IPS-18a (cell line): ENCODE data around the gene ADCY2.

Source experiments
- H3K27ac ChIP-seq: one replicate; pipeline ENCODE4 v1.5.1; 2013; ENCODE audit warnings: low read length
- H3K27me3 ChIP-seq: one replicate; pipeline ENCODE4 v1.6.1; 2013; ENCODE audit warnings: mild to moderate bottlenecking, low read length; ENCODE audit not compliant: control insufficient read depth, insufficient read depth
- H3K36me3 ChIP-seq: one replicate; pipeline ENCODE4 v1.6.1; 2013; ENCODE audit warnings: low read depth, low read length; ENCODE audit not compliant: control insufficient read depth
- H3K4me1 ChIP-seq: one replicate; pipeline ENCODE4 v1.6.1; 2013; ENCODE audit warnings: low read depth, low read length; ENCODE audit not compliant: control insufficient read depth
- H3K4me3 ChIP-seq: one replicate; pipeline ENCODE4 v1.5.1; 2013; ENCODE audit warnings: low read length
- H3K9ac ChIP-seq: one replicate; pipeline ENCODE4 v1.6.1; 2013; ENCODE audit warnings: mild to moderate bottlenecking, low read length, moderate library complexity
- H3K9me3 ChIP-seq: one replicate; pipeline ENCODE4 v1.6.1; 2013; ENCODE audit warnings: low read depth, low read length; ENCODE audit not compliant: control insufficient read depth

Gene ADCY2

GRCh38 chr5:7802855-7803254 is 406.9 kb downstream of the ADCY2 start:
- Histone ChIP-seq H3K4me3 (no peak overlapping the region), H3K4me1 (no peaks in the 10 kb centered on the region), H3K9me3 (no peaks in the 10 kb centered on the region), H3K27ac (no peak overlapping the region), H3K36me3 (peaks cover 3% of the 10 kb centered on the region), H3K27me3 (no peaks in the 10 kb centered on the region), H3K9ac (no peak overlapping the region)

DNA sequence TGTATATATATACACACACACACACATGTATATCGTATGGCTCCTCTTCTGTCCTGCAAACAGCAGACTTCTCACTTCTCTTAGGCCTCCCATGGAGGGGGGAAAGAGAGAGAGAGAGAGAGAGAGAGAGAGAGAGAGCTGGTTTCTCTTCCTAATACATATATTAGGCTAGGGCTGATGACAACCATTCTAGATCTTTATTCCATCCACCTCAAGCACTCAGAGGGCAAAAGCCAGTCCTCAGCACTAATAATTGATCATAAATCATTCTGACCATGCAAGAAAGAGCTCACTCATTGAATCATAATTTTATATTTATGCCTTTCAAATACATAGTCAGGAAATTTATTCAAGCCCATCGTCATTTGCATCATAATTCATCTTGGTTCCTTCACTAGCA is 408.0 kb downstream of the ADCY2 start:
- no peaks in the 10 kb centered on the region for H3K27me3 ChIP-seq
- no peak overlapping the region for H3K27ac ChIP-seq
- peaks cover 3% of the 10 kb centered on the region for H3K36me3 ChIP-seq
- H3K9ac ChIP-seq = no peak overlapping the region
- H3K4me3 ChIP-seq = no peak overlapping the region
- no peaks in the 10 kb centered on the region for H3K9me3 ChIP-seq
- no peaks in the 10 kb centered on the region for H3K4me1 ChIP-seq

GRCh38 chr5:7805379-7805778 is 409.4 kb downstream of the ADCY2 start:
- Histone ChIP-seq H3K4me1 (no peaks in the 10 kb centered on the region), H3K36me3 (peaks cover 3% of the 10 kb centered on the region), H3K4me3 (no peak overlapping the region), H3K9ac (no peak overlapping the region), H3K27ac (no peak overlapping the region), H3K27me3 (no peaks in the 10 kb centered on the region), H3K9me3 (no peaks in the 10 kb centered on the region)

GRCh38 chr5:7808998-7809397 is 413.1 kb downstream of the ADCY2 start:
- Histone ChIP-seq H3K36me3 (peaks cover 3% of the 10 kb centered on the region), H3K9ac (no peak overlapping the region), H3K4me3 (no peak overlapping the region), H3K27ac (no peak overlapping the region), H3K27me3 (no peaks in the 10 kb centered on the region), H3K4me1 (no peaks in the 10 kb centered on the region), H3K9me3 (no peaks in the 10 kb centered on the region)

DNA sequence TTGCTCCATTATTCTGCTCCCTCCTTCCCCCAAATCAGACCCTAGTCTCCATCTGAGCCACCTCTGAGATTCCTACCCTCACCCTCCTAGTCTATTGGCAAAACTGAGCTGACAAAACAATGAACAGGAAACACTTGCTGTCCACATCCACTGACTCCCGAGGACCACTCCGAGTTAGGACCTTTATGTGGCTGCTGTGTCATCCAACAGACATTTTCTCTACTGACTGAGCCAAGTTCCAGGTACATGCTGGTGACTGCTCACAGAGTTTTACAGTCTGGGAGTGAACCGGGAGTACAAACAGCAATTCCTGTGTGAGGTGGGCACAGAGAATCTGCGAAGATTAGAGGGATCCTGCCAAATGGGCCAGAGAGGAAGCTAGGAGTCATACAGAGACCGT is 415.8 kb downstream of the ADCY2 start:
- H3K27me3 ChIP-seq = no peaks in the 10 kb centered on the region
- H3K4me3 ChIP-seq = no peak overlapping the region
- no peaks in the 10 kb centered on the region for H3K36me3 ChIP-seq
- H3K4me1 ChIP-seq = peaks cover 16% of the 10 kb centered on the region
- no peaks in the 10 kb centered on the region for H3K9me3 ChIP-seq
- no peak overlapping the region for H3K27ac ChIP-seq
- no peak overlapping the region for H3K9ac ChIP-seq

DNA sequence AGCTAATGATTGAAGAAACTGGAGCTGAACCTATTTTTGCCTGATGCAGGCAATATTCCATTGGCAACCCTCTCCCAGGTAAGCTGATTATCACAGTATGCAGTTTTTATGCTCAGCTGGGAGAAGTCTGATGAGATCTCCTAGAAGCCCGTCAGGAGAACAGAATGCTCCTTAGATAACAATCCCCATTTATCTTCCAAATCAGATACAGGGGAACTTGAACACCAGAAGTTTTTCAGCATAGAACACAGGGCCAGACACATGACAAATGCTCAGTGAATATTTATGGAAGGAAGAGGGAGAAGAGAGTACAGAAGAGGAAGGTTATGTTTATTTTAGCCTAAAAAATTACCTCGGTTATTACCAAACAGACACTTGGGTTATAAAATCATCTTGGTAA is 417.1 kb downstream of the ADCY2 start:
- Histone ChIP-seq H3K9ac (no peak overlapping the region), H3K36me3 (no peaks in the 10 kb centered on the region), H3K9me3 (no peaks in the 10 kb centered on the region), H3K4me1 (peaks cover 19% of the 10 kb centered on the region), H3K27ac (no peak overlapping the region), H3K4me3 (no peak overlapping the region), H3K27me3 (no peaks in the 10 kb centered on the region)

GRCh38 chr5:7813576-7813975 is 417.6 kb downstream of the ADCY2 start:
- Histone ChIP-seq H3K27me3 (no peaks in the 10 kb centered on the region), H3K9ac (no peak overlapping the region), H3K27ac (no peak overlapping the region)

DNA sequence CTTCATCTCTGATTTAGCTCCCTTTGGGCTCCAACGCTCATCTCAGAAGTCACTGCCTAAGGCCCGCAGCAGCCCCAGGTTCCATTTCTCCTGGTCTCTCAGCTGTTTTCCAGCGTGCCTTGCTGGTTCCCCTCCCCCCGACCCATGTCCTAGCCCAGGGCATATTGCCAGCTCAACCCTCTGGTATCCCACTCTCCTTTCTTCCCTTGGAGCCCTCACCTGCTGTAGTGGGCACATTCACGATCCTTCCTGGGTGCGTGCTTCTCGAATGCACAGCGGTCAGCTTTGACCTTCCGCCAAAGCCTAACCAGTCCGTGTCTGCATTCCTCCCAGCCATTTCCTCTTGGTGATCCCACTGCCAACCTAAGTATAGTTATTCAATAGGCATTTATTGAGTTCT is 418.9 kb downstream of the ADCY2 start:
- H3K4me3 ChIP-seq = no peak overlapping the region
- no peaks in the 10 kb centered on the region for H3K36me3 ChIP-seq
- no peak overlapping the region for H3K27ac ChIP-seq
- no peaks in the 10 kb centered on the region for H3K9me3 ChIP-seq
- no peak overlapping the region for H3K9ac ChIP-seq
- peaks cover 19% of the 10 kb centered on the region for H3K4me1 ChIP-seq
- H3K27me3 ChIP-seq = no peaks in the 10 kb centered on the region

More at GRCh38 chr5:7813576-7813975, 417.6 kb downstream of the ADCY2 start:
- no peak overlapping the region for H3K4me3 ChIP-seq
- H3K36me3 ChIP-seq = no peaks in the 10 kb centered on the region
- H3K9me3 ChIP-seq = no peaks in the 10 kb centered on the region
- peaks cover 19% of the 10 kb centered on the region for H3K4me1 ChIP-seq

GRCh38 chr5:7815892-7816534 is 420.1 kb downstream of the ADCY2 start:
- Histone ChIP-seq H3K4me3 (peak overlapping the region; percentile 33), H3K9me3 (no peaks in the 10 kb centered on the region), H3K9ac (peak overlapping the region; percentile 27), H3K4me1 (peaks cover 19% of the 10 kb centered on the region), H3K36me3 (no peaks in the 10 kb centered on the region), H3K27me3 (no peaks in the 10 kb centered on the region), H3K27ac (no peak overlapping the region)

- Histone ChIP-seq H3K9ac (no peak overlapping the region), H3K27me3 (no peaks in the 10 kb centered on the region), H3K4me3 (no peak overlapping the region), H3K9me3 (no peaks in the 10 kb centered on the region), H3K4me1 (peaks cover 19% of the 10 kb centered on the region), H3K36me3 (no peaks in the 10 kb centered on the region), H3K27ac (no peak overlapping the region)
These were observed 420.6 kb downstream of the ADCY2 start for GRCh38 chr5:7816535-7816901.

DNA sequence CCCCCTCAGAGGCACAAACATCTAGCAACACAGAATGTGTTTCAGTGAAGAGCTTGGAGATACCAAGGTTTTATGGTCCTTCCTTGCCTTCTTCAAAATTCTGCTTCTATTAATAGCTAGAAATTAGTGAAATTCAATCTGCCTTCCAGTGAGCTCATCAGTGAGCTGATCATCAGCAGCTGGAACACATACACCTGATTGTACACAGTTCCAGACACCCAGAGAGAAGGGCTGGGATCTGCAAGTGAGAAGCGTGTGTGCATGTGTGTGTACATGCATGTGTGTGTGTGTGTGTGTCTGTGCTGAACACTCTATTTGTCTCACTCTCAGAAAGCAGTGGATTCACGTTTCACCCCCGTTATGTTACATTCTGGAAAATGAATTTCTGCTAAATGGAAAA is 426.5 kb downstream of the ADCY2 start:
- Histone ChIP-seq H3K27ac (no peak overlapping the region), H3K4me1 (no peaks in the 10 kb centered on the region), H3K4me3 (no peak overlapping the region), H3K9me3 (no peaks in the 10 kb centered on the region), H3K27me3 (no peaks in the 10 kb centered on the region), H3K9ac (no peak overlapping the region), H3K36me3 (peaks cover 3% of the 10 kb centered on the region)

DNA sequence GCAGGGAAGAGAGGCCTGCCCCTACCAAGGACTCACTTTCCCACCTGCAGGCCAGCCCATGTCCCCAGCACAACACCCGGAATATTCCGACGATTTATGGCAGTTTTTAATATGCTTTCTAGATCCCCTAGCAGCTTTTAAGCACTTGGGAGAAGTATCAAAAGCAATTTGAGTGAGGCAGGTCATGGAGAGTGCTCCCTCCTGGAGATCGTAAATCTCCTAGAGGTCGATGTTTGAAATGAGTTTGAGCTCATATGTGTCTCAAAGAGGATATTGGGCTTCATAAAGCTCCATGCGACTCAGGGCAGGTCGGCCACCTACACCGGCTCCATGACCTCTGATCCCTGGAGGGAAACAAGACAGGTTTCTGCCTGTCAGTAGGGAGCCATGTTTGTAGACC is 427.7 kb downstream of the ADCY2 start:
- Histone ChIP-seq H3K9ac (no peak overlapping the region), H3K4me1 (no peaks in the 10 kb centered on the region), H3K27me3 (no peaks in the 10 kb centered on the region), H3K4me3 (no peak overlapping the region), H3K9me3 (no peaks in the 10 kb centered on the region), H3K27ac (no peak overlapping the region), H3K36me3 (peaks cover 3% of the 10 kb centered on the region)
